GM21619 (cell line): ENCODE data around the gene FAM50B.

Experiments used
- ATAC-seq: cut with Tn5 transposase; IDR thresholded peaks from one replicate; pipeline ENCODE4 v1.9.1; 2021; ENCODE audit not compliant: unreplicated experiment

FAM50B gene

GRCh38 chr6:3819161-3820110, 29.7 kb upstream of the FAM50B start:
- no peak for ATAC-seq

DNA sequence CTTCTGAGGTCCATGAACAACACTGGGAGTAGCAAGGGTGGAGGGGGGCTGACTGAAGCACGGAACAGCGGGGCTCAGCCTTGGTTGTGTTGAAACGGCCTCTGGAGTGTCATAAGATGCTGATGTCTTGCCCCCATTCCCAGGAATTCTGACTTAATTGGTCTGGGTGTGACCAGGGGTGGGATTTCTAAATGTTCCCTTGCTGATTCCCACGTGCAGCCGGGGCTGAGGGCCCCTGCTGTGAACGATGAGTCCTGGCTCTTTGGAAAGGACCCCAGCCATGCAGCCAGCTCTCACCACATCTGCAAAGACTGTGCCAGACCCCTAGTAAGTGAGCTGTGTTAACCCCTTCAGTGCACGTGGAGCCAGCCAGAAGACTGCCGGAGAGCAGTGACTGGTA, 28.6 kb upstream of the FAM50B start:
- no peak for ATAC-seq

DNA sequence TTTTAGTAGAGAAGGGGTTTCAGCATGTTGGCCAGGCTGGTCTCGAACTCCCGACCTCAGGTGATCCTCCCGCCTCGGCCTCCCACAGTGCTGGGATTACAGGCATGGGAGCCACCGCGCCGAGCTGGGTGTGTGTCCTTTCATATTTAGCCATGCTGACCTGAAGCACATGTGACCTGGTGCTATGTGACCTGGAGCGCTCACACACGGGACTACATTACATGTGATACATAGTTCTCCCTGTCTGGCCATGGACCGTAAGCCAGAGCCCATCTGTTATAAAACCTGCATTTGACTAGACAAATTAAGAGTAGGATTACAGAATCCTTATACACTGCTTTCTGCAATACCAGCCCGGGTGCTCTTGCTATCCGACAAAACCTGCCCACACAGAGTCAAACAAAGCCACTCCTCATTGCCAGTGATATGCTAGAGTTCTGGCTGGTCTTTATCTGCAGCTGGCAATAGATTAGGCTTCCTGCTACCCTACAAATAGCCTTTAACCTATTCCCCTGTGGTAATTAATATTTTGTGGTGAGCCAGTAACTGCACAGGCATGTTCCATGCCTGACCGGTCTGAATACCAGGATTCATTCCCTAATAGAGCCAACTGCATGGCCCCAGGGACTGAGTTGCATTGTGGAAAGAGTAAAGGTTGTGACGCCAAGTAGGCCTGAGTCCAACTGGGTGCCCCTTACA, 26.3 kb upstream of the FAM50B start:
- no peak for ATAC-seq

DNA sequence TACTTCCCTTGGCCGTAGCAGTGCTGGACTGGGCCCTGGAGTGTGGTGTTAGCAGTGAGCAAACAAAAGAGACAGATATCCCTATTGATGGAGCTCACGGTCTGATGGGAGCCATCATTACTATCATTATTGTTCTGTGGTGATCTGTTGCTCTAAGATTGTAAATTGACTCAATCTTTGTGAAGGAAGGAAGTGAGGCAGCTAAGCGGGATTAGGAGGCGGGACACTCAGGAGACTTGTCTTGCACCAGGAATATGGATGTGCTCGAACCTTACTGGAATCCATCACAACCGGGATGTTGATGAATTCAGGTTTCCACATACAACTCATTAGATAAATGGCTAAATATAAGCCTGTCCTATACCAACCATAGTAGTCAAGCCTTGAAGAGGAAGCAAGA, 25.5 kb upstream of the FAM50B start:
- ATAC-seq: no peak

DNA sequence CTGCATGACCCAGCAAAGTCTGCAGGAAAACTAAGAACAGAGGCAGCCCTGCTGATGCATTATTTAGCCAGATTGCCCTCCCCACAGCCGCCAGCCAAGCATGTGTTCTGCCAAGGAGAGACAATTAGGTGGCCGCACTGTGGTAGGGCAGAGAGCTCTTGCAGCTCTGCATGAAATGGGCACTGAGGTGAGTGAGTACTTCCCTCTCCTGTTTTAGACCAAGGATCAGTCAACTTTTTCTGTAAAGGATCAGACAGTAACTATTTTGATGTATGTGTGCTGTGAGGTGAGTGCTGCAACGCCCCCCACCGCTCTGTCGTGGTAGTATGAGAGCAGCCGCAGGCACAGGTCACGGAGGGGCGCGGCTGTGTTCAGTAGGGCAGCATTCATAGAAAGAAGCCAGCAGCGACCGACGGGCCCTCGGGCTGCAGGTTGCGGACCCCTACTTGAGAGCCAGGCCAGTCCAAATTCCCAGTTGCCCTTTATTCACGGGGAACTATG, 23.8 kb upstream of the FAM50B start:
- no peak for ATAC-seq

DNA sequence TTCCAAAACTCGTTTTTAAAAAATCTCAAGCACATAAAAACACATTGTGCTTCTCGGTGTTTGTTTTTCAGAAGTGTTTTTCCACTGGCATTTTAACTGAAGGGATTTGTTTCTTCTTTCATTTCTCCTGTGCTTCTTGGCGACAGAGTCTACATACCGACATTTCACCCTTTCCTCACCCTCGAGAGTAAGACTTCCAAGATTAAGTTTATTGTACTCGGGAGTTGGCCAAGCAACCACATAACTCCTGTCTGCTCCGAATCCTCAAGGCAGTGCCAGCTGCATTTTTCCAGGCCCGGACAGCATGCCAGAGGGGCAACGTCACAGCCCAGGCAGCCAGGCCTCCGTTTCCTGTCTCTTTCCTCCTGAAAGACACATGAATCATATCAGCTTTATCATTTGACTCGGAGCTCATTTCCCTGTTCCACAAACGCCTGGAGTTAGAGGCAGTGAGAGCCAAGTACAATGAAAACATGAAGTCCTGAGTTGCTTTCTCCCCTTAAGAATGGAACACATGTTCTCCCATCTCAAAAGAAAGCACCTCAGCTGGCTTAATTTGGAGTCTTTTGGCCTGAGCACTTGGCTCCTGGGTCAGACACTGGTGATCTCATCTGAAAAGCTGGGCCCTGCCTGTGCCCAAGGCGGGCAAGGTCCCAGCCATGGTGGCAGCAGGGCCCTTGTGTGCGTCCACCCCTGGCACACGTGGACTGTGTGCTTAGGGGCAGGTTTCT, 23.2 kb upstream of the FAM50B start:
- no peak for ATAC-seq

DNA sequence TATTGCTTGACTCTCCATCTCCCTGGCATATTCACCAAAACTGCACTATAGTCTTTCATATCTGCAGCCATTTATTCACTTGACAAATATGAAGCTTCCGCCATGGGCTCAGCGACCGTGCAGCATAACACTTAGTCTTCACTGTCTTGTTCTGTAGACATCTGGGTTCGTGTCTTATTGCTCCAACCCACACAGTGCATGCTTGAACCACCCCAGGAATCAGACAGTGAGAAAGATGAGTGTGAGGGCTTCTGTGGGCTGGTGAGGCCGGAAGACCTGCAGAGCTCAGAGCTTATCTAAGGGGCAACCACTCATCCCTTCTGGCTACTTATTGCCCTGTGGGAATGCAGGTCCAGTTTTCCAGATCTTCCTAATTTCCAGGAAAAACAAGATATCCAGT, 19.9 kb upstream of the FAM50B start:
- no peak for ATAC-seq

GRCh38 chr6:3830806-3831205, 18.4 kb upstream of the FAM50B start:
- ATAC-seq: no peak

GRCh38 chr6:3831761-3832530, 17.2 kb upstream of the FAM50B start:
- no peak for ATAC-seq

DNA sequence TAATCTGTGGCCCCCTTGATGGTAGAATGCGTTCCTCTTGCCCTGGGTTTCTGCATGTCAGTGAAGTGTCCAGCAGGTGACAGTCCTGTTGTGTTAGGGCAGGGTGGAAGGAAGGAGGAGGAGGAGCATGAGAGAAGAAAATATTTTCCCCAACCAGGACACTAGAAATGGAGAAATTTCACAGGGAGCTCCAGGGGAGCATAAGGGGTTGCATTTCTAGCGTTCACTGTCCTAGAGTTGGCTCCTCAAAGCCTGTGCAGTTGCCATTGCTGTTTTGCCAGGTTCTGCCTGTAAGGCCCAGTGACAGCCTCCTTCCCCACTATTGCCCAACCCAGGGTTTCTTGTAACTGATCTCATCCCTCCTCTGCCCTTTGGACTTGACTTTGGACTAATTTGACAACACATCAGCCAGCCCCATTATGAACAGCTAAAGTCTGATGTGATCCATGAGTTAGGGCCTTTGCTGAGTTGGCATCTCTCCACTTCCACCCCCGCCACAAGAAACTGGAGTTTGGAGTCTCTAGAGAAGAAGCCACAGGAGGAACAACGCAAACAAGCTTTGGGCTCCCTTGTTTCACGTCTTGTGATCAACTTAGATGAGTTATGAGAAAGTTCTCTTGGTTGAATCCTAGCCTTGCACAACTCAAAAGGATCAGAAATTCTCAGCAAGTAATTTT, 14.0 kb upstream of the FAM50B start:
- no peak for ATAC-seq

GRCh38 chr6:3835785-3836184, 13.4 kb upstream of the FAM50B start:
- ATAC-seq: no peak

DNA sequence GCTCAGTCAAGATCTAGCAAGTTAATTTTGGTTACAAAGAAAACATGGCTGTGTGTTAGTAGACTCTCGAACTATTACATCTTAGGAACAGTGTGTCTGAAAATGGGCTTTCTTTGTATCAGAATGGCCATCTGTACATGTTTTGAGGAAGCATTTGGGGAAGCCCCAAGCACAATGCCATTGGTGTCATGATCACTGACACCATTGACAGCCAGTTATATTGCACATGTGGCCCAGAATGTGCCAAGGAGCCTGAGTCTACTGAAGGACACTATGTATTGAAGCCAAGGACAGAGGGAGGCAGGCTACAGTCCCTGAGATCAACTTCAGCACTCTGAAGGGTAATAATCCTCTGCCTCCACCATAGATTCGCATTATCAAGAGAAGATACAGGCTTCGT, 12.6 kb upstream of the FAM50B start:
- no peak for ATAC-seq

- no peak for ATAC-seq
Measured at GRCh38 chr6:3837781-3838180, 11.4 kb upstream of the FAM50B start.

GRCh38 chr6:3838992-3839867, 9.9 kb upstream of the FAM50B start:
- ATAC-seq: no peak

GRCh38 chr6:3841066-3841454, 8.1 kb upstream of the FAM50B start:
- ATAC-seq: no peak

GRCh38 chr6:3841711-3842565, 7.2 kb upstream of the FAM50B start:
- ATAC-seq: no peak

GRCh38 chr6:3843379-3844096, 5.6 kb upstream of the FAM50B start:
- no peak for ATAC-seq

- ATAC-seq: no peak
Measured at GRCh38 chr6:3844097-3844463, 5.1 kb upstream of the FAM50B start.
